GM18507 (cell line): ENCODE data around the gene CUL4B.
"Not testable (repeated sequence)": the region's sequence is repeated elsewhere in the genome, so short reads cannot be mapped to it uniquely, and the experiment has no call there.

Source experiments
- DNase-seq: peaks from one replicate; pipeline ENCODE4 v3.0.0; 2011; ENCODE audit warnings: low read depth; ENCODE audit not compliant: insufficient read length; ENCODE audit errors: extremely low spot score
- FAIRE-seq: peaks from 2 replicates; lab custom pipeline; 2011; peaks lifted over from hg19 to GRCh38; lab: Jason Lieb, UNC

Gene CUL4B

DNA sequence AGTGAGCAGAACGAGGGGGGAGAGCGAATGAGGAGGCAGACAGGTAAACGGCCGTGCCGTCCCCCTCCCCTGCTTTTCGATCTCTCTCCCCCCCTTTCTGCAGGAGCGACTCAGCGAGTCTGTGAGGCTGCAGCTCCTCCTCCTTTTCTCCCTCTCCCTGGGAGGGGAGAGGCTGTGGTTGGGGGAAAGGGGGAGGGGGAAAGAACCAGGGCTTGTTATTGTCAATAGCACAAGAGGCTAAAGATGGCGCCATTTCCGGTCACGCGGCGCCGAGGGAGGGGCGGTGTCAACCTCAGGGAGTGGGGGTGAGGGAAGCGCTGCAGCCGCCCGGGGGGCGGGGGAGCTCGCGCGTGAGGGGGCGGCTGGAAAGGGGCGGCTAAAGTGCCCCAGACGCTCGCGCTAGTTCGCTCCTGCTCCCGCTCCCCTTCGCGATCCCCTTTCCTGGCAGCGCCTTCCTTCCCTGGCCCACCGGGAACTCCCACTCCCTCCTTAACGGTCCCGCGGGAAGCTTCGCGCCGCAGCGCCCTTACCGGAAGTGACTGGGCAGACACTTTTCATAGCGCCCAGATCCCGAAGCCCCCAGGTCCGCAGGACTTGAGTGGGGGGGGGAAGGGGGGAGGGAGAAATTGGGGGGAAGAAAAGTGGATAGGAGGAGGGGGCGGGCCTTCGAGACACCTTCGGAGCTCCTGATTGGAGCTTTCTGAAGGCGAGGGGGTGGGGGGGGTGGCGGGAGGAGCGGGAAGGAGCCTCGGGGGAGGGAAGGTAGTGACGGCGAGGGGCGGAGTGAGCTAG is at the start of gene CUL4B:
Gene CUL4B, minus strand, starts transcription at position 121 of the 792 bp plus-strand sequence. CDS start 324 bp downstream, outside the sequence.
- peak; percentile 90 for FAIRE-seq
- peak; percentile 58 for DNase-seq

- FAIRE-seq: peak; percentile 46
- DNase-seq: peak; percentile 7
Observed at GRCh38 chrX:120604361-120604782, 43.6 kb upstream of the CUL4B start.

DNA sequence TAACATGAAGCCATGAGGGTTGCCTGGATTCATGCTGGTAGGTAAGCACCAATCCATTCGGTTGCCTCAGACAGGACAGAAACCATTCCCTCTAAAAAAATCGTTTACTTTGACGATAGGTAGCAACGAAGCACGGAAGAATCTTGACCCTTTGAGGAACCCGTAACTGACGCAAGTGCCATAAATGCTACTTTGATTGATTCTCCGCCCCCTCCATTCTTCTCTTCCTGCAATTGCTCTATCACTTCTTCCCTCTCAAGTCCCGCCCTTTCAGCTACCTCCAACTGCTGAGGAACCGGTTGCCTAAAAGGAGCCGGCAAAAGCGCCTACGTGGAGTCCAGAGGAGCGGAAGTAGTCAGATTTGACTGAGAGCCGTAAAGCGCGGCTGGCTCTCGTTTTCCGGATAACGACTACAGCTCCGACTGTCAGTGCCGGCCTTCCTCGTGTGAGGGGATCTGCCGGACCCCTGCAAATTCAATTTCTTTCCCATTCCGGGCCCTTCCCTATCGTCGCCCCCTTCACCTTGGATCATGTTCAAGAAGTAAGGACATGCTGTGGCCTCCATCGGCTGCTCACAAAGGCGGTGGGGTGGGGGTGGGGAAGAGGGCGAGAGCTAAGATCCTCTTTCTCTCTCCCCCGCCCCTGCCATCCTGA is 43.1 kb upstream of the CUL4B start, which contains the start of gene MCTS1:
Gene MCTS1, plus strand, starts transcription at position 395 of the 654 bp plus-strand sequence. Its CDS starts 136 bp downstream, at position 531.
- peak; percentile 98 for FAIRE-seq
- DNase-seq: peak; percentile 30

DNA sequence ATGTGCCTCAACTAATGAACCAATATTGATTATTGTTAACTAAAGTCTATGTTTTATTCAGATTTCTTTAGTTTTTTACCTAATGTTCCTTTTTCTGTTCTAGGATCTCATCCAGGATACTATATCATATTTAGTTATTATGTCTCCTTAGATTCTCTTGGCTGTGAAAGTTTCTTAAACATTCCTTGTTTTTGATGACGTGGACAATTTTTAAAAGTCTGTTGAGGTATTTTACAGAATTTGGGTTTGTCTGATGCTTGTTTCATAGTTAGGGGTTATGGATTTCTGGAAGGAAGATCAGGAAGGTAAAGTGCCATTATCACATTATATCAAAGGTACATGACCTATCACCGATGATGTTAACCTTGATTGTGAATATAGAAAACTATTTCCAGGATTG is 24.9 kb upstream of the CUL4B start:
- no peak for FAIRE-seq
- no peak for DNase-seq

- no peak for FAIRE-seq
- no peak for DNase-seq
Observed at GRCh38 chrX:120575379-120576114, 14.8 kb upstream of the CUL4B start.

GRCh38 chrX:120573806-120574205 is 13.0 kb upstream of the CUL4B start:
- FAIRE-seq: not testable (repeated sequence)

DNA sequence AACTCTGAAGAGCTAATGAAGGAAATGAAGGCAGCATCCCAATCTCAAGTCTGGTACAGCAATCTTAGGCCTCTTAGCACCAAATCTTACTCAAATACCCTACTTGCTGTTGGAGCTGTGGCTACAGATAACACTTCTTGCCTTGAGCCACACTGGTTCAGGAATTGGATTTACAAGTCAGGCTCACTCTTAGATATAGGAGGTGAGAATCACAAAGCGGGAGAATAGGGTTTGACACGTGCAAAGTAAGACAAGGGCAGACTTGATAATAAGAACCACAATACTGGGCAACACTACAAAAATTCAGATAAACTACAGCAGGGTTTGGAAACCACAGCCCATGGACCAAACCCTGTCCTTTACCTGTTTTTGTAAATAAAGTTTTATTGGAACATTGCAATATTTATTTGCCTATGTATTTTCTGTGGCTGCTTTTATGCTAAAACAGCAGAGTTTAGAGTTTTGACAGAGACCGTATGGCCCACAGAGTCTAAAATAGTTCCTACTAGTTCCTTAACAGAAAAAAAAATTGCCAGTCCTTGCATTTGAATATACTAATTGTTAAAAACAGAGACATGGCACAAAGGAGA is 9.3 kb upstream of the CUL4B start:
- DNase-seq: no peak
- no peak for FAIRE-seq

More at GRCh38 chrX:120573806-120574205, 13.0 kb upstream of the CUL4B start:
- not testable (repeated sequence) for DNase-seq

DNA sequence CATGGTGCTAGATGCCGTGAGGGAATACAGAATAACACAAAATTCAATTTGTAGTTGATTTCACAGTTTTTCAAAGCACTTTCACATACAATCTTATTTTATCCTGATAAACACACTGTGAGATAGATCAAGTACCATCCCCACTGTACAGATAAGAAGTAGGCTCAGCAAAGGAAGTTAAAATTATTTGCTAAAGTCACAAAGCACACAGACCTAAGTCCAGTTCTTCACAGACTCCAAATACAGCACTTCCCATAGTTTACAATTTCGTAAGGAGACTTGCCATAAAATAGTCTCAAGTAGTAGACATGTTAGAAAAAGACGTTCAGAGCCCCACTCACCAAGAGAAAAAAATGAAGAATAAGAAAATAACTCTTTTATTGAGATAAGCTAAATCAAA is 7.8 kb upstream of the CUL4B start:
- DNase-seq: no peak
- no peak for FAIRE-seq

DNA sequence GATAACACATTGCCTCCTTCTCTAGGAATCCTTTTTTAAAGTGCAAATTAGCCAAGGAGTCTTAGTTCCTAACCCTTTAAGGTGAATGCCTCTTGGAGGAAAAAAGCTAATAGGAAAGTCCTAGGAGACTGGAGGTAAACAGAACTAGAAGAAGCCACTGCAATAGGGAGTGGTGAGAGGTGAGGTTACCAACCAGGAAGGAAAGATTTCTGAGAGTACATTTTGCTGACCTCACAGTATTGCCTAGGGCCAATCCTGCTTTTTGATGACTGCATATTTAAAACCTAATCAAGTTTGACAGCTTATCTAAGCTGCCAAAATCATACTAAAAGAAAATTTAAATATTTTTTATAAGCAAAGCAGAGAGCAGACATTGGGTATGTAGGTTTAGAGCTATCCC is 7.3 kb upstream of the CUL4B start:
- DNase-seq (no peak), FAIRE-seq (no peak)

DNA sequence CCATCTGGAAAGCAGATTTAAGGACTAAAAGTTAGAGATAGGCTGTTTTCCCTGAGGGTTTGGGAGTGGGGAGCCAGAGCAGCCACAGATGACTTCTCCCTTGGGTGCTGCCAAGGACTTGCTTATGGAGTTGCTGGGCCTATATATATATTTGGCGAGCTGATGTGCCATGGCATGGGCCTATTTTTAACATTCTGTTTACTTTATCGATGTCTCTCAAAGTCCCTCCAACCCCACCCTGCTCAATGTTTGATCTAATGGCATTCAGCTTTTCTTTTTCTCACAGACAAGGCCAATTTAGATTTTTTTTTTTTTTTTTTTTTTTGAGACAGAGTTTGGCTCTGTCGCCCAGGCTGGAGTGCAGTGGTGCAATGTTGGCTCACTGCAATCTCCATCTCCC is 6.1 kb upstream of the CUL4B start:
- no peak for FAIRE-seq
- DNase-seq: no peak

DNA sequence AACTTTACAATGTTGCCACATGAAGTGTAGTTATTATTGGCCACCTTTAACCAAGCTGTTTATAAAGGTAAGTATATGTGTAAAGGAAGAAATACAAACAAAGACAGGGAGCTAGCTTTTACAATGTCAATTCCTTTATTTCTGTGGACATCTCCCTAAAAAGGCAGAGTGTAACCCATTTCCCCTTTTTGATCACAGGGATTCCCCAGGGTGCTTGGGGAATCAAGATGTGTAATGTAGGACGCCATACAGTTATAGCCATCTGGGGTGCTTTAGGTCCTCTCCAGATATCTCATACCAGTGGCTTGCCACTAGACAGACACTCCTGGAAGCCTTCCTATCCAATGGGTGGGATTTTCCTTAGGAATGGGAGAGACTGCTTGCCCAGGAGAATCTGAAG is 4.2 kb upstream of the CUL4B start:
- FAIRE-seq (no peak), DNase-seq (no peak)

- DNase-seq (no peak), FAIRE-seq (no peak)
Observed at GRCh38 chrX:120562569-120562926, 1.8 kb upstream of the CUL4B start.

DNA sequence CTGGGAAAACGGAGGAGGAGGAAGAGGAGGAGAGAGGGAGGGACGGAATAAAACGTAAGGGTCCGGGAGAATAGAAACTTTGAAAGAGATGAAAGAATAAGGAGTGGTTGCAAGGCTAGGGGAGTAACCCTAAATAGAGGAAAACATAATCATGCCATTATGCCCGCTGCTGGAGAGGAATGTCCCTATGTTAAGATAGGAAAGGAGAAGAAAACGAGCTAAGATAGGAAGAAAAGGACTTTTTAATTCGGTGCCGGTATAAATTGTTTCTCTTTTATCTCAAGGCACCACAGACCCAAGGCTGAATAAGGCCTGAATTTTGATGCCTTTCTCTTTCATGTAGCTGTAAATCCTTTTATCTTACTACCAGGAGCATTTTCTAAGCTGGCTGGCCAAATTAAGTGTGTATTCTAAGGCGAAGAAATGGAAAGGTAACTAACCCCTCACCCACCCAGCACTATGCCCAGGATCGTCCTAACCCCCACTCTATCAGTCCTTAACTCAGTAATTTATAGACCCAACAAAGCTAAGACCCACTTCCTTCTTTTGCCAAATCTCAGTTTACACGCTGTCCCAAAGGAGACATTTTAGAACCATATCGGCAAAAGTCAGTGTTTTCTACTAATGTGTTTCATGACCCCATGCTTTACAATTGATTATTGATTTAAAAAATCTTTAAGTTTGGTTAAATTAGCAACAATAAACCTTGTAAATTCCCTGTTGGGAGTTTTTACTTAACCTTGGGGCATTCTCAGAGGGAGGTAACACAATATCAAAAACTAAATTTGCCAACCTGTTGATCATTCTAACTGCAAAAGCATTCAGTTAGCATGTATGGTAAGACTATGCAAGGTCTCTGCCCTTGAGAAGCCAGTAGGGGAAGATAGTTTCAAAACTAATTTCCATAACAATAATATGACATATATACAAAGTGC is 1.1 kb upstream of the CUL4B start:
- peak; percentile 81 for FAIRE-seq
- DNase-seq: no peak

- DNase-seq (no peak), FAIRE-seq (no peak)
Observed at GRCh38 chrX:120560405-120560841, 339 bp downstream of the CUL4B start.

DNA sequence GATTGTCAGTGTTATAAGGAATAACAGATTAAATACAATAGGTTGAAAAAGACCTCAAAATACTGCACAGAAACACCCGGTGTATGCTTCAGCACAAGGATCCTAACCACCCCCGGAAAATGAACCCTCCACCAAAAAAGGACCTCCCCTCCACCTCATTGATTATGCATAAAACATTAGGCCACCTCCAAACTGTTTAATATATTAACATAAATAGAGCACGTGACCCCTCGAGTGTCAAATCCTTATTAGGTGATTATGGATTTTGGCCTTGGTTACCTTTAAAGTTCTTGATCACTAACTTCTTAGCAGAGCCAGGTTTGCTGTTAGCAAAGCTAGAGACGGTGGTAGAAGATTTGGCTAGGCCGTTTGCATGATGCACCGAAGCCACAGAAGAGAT is 958 bp downstream of the CUL4B start:
- DNase-seq: no peak
- FAIRE-seq: no peak

DNA sequence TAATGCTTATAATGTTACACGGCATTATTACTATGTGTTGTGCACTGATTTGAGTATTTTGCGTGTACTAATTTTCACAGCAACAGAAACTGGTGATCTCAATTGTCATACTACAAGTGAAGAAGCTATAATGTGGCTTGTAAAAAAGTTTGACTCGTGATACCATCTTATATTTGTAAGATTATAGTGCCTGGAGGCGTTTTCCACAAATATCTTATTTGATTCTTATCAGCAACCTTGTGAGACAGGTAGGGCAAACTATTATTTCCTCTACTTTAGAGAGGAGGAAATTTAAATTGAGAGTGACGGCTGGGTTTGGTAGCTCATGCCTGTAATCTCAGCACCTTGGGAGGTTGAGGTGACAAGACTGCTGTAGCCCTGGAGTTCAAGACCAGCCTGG is 4.5 kb downstream of the CUL4B start:
- no peak for DNase-seq
- FAIRE-seq: no peak

DNA sequence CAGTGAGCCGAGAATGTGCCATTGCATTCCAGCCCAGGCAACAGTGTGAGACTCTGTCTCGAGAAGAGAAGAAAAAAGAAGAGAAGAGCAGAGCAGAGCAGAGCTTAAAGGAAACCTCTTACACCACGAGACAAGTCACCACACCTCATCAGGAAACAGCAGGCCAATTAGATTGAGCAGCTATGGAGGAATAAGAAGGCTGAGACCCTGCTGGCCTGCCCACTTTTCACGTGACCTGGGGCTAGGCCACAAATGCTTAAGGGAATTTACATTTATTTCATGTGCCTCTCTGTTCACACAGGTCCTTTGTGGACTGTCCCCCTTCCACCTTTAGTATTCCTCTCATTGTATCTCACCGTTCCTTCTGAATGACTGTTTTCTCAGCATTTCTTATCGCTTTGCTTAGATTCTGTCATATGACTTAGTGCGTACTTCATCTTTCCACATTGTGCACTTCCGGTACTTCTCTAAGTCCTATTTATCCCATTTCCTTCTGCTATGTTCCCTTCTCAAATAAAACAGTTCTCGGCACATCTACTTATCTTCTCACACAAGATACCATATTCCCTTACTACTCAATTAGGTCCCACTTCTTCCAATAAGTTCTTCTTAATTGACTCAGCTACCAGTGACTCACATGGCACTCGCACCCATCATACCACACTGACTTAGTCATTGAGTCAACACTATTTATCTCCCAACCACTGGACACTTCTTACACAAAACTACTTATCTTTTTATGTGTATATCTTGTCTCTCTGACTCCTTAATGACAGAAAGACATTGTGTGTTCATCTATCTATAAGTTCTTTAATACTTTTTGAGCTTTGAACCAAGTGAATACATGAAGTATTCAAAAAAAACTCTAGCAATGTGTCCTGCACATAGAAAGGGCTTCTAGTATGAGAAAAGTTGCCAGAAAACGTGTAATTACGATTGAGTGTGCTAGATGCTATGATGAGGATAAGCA is 11.0 kb downstream of the CUL4B start:
- no peak for DNase-seq
- FAIRE-seq: no peak

GRCh38 chrX:120536061-120536460 is 24.7 kb downstream of the CUL4B start:
- peak; percentile 61 for FAIRE-seq

More at GRCh38 chrX:120536061-120536460, 24.7 kb downstream of the CUL4B start:
- DNase-seq: no peak
